Mesendoderm (in vitro differentiated cells): ENCODE results near the gene SORCS2.

Experiments used
- DNase-seq: peaks from one replicate; pipeline ENCODE4 v3.0.0; 2013
- H2AK5ac ChIP-seq: 2 replicates; pipeline ENCODE4 v1.6.1; 2013; ENCODE audit warnings: low read length, inconsistent platforms
- H2BK120ac ChIP-seq: 2 replicates; pipeline ENCODE4 v1.6.1; 2013; ENCODE audit warnings: low read depth, mild to moderate bottlenecking, low read length, moderate library complexity, mixed read lengths
- H2BK15ac ChIP-seq: replicated peaks from 2 replicates; pipeline ENCODE4 v1.6.1; 2013; ENCODE audit warnings: low read depth, mild to moderate bottlenecking, moderate library complexity
- H2BK5ac ChIP-seq: 2 replicates; pipeline ENCODE4 v1.6.1; 2013; ENCODE audit warnings: low read length, inconsistent platforms
- H3K18ac ChIP-seq: 2 replicates; pipeline ENCODE4 v1.6.1; 2013; ENCODE audit warnings: mild to moderate bottlenecking, low read length, mixed read lengths
- H3K23ac ChIP-seq: one replicate; pipeline ENCODE4 v1.6.1; 2013; ENCODE audit warnings: low read length
- H3K27ac ChIP-seq: 2 replicates; pipeline ENCODE4 v1.5.1; 2013; ENCODE audit warnings: low read depth, mild to moderate bottlenecking, inconsistent platforms, low read length, moderate library complexity
- H3K27me3 ChIP-seq: 2 replicates; pipeline ENCODE4 v1.6.1; 2013; ENCODE audit warnings: low read length, control low read depth, mild to moderate bottlenecking, inconsistent platforms; ENCODE audit not compliant: insufficient read depth, poor library complexity
- H3K36me3 ChIP-seq: 2 replicates; pipeline ENCODE4 v1.6.1; 2013; ENCODE audit warnings: low read length, inconsistent platforms; ENCODE audit not compliant: control insufficient read depth, insufficient read depth
- H3K4ac ChIP-seq: one replicate; pipeline ENCODE4 v1.6.1; 2013; ENCODE audit warnings: low read depth, mild to moderate bottlenecking, low read length, moderate library complexity
- H3K4me1 ChIP-seq: 2 replicates; pipeline ENCODE4 v1.6.1; 2013; ENCODE audit warnings: low read depth, low read length, inconsistent platforms; ENCODE audit not compliant: control insufficient read depth
- H3K4me2 ChIP-seq: 2 replicates; pipeline ENCODE4 v1.6.1; 2013; ENCODE audit warnings: low read length
- H3K4me3 ChIP-seq: 2 replicates; pipeline ENCODE4 v1.5.1; 2013; ENCODE audit warnings: mild to moderate bottlenecking, low read length
- H3K56ac ChIP-seq: one replicate; pipeline ENCODE4 v1.6.1; 2013; ENCODE audit warnings: low read length
- H3K79me1 ChIP-seq: 2 replicates; pipeline ENCODE4 v1.6.1; 2013; ENCODE audit warnings: low read length, inconsistent platforms
- H3K79me2 ChIP-seq: 2 replicates; pipeline ENCODE4 v1.6.1; 2013; ENCODE audit warnings: mild to moderate bottlenecking, low read length; ENCODE audit not compliant: control insufficient read depth, insufficient read depth
- H3K9ac ChIP-seq: 2 replicates; pipeline ENCODE4 v1.6.1; 2013; ENCODE audit warnings: low read length, inconsistent platforms
- H4K5ac ChIP-seq: one replicate; pipeline ENCODE4 v1.6.1; 2013; ENCODE audit warnings: low read length
- H4K8ac ChIP-seq: one replicate; pipeline ENCODE4 v1.6.1; 2013; ENCODE audit warnings: low read depth, mild to moderate bottlenecking, control low read depth, low read length, moderate library complexity
- WGBS: extraction: QIAGEN DNeasy Blood & Tissue Kit; methylation state at CpG from one replicate; pipeline ENCODE4 v1.1.7; 2013; ENCODE audit warnings: low lambda C conversion rate, missing lambda C conversion rate; ENCODE audit not compliant: insufficient coverage; ENCODE audit errors: extremely low coverage; 5-methylcytosine and 5-hydroxymethylcytosine counted together

The SORCS2 gene

GRCh38 chr4:7689773-7690693 is 497.7 kb downstream of the SORCS2 start:
- Histone ChIP-seq H4K5ac (no peak overlapping the region), H3K18ac (no peak overlapping the region), H3K4me2 (no peak overlapping the region), H2BK120ac (no peak overlapping the region), H2AK5ac (no peak overlapping the region), H3K79me2 (no peaks in the 10 kb centered on the region), H3K56ac (no peak overlapping the region), H2BK5ac (no peak overlapping the region), H4K8ac (no peak overlapping the region), H3K79me1 (no peaks in the 10 kb centered on the region), H3K4me1 (no peaks in the 10 kb centered on the region), H3K36me3 (no peaks in the 10 kb centered on the region), H3K27me3 (no peaks in the 10 kb centered on the region), H3K23ac (no peak overlapping the region), H3K4ac (no peak overlapping the region), H3K4me3 (no peak overlapping the region), H2BK15ac (no peak overlapping the region), H3K27ac (no peak overlapping the region), H3K9ac (no peak overlapping the region)
- no peak for DNase-seq
- 100% methylated on average over 4 of the region's 6 CpGs for WGBS

- Histone ChIP-seq H3K79me1 (no peaks in the 10 kb centered on the region), H3K4me2 (no peak overlapping the region), H2BK120ac (no peak overlapping the region), H2BK5ac (no peak overlapping the region), H4K8ac (no peak overlapping the region), H3K27me3 (no peaks in the 10 kb centered on the region), H3K79me2 (no peaks in the 10 kb centered on the region), H3K27ac (no peak overlapping the region), H3K56ac (no peak overlapping the region), H3K4me3 (no peak overlapping the region), H3K36me3 (no peaks in the 10 kb centered on the region), H2AK5ac (no peak overlapping the region), H4K5ac (no peak overlapping the region), H2BK15ac (no peak overlapping the region), H3K4me1 (no peaks in the 10 kb centered on the region), H3K4ac (no peak overlapping the region), H3K23ac (no peak overlapping the region), H3K9ac (no peak overlapping the region), H3K18ac (no peak overlapping the region)
- no peak for DNase-seq
- no CpG with 5 or more reads among the region's 6 CpGs for WGBS
Observed at GRCh38 chr4:7691061-7691460, 498.7 kb downstream of the SORCS2 start.

DNA sequence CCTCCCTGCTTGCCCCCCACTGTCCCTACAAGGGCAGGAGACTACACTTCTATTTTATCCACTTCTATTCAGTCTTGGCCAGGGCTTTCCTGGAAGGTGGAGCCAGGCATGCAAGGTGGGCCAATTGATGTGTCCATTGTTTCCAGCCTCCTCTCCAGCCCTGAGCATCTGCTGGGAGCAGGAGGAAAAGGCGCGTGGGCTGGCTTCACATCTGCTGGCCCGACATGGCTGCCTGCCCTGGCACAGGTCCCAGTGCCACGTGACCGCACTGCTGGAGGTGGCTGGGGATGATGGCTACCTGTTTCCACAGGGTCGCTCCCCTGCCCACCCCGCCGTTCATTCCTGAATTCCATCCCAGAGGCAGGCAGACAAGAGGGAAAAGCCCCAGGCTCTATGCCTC is 499.6 kb downstream of the SORCS2 start:
- Histone ChIP-seq H4K8ac (no peak overlapping the region), H3K4me3 (no peak overlapping the region), H3K79me1 (no peaks in the 10 kb centered on the region), H3K4me1 (no peaks in the 10 kb centered on the region), H2AK5ac (no peak overlapping the region), H3K79me2 (no peaks in the 10 kb centered on the region), H3K36me3 (no peaks in the 10 kb centered on the region), H3K4me2 (no peak overlapping the region), H3K27ac (no peak overlapping the region), H3K18ac (no peak overlapping the region), H2BK15ac (no peak overlapping the region), H3K27me3 (no peaks in the 10 kb centered on the region), H2BK120ac (no peak overlapping the region), H3K4ac (no peak overlapping the region), H2BK5ac (no peak overlapping the region), H4K5ac (no peak overlapping the region), H3K9ac (no peak overlapping the region), H3K56ac (no peak overlapping the region), H3K23ac (no peak overlapping the region)
- no peak for DNase-seq
- no CpG with 5 or more reads among the region's 8 CpGs for WGBS

DNA sequence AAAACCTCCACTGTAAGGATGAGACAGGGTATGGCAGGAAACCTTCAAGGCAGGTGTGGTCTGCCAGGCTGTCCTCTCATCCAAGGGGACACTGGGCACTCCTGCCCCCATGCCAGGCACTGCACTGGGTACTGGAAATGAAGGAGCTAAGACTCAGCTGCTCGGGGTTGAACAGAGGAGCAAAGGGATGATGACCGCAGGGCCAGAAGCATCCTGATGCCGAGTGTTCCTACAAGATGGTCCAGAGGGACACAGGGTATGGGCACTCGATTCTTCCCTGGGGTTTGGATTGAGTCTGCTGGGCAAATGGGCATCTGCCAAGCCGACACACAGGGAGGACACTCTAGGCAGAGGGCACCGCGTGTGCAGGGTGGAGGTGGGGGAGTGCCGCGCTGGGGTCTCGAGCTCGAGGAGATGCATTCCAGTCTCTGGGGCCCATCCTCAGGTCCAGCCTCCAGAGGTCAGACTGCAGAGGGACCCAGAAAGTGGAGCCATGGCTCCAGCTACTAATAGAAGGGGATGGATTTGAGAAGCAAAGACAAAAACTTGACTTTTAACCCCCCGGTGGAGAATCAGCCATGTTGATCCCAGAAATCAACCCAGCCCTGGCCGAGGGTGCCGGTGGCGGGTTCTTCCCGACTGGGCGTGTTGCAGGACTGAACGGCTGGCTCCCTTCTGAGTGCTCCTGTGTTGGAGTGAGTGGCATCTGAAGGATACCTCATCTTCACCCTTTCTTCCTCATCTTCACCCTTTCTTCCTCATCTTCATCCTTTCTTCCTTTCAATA is 500.3 kb downstream of the SORCS2 start:
- no peaks in the 10 kb centered on the region for H3K27me3 ChIP-seq
- no peaks in the 10 kb centered on the region for H3K36me3 ChIP-seq
- DNase-seq: no peak
- H4K8ac ChIP-seq: no peak overlapping the region
- no peak overlapping the region for H4K5ac ChIP-seq
- no peak overlapping the region for H2AK5ac ChIP-seq
- H3K4me1 ChIP-seq: no peaks in the 10 kb centered on the region
- H2BK120ac ChIP-seq: no peak overlapping the region
- no peak overlapping the region for H3K4ac ChIP-seq
- no peaks in the 10 kb centered on the region for H3K79me1 ChIP-seq
- no peak overlapping the region for H2BK5ac ChIP-seq
- no peak overlapping the region for H3K27ac ChIP-seq
- no peak overlapping the region for H2BK15ac ChIP-seq
- H3K23ac ChIP-seq: no peak overlapping the region
- no peaks in the 10 kb centered on the region for H3K79me2 ChIP-seq
- H3K56ac ChIP-seq: no peak overlapping the region
- no peak overlapping the region for H3K9ac ChIP-seq
- H3K4me3 ChIP-seq: no peak overlapping the region
- no peak overlapping the region for H3K18ac ChIP-seq
- H3K4me2 ChIP-seq: no peak overlapping the region
- no CpG with 5 or more reads among the region's 18 CpGs for WGBS

DNA sequence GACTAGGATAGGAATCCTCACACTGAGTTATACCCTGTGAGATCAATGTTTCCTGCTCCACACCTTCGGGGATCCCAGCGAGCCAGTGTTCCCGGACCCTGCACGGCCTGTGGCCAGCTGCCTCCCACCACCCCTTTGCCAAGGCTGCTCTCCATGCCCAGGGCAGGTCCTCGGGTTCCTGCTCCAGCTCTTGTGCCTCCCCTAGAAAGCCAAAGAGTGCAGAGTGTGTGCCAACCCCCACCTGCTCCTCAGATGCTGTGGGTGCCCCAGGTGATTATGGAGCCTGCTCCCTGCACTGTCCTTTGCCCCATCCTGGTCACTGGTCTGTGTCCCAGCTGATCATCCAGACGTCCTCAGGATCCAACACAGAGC is 500.9 kb downstream of the SORCS2 start:
- no peak for DNase-seq
- Histone ChIP-seq H3K79me2 (no peaks in the 10 kb centered on the region), H3K9ac (no peak overlapping the region), H4K8ac (no peak overlapping the region), H2BK5ac (no peak overlapping the region), H3K4me3 (no peak overlapping the region), H3K27ac (no peak overlapping the region), H3K4me1 (no peaks in the 10 kb centered on the region), H3K4ac (no peak overlapping the region), H3K79me1 (no peaks in the 10 kb centered on the region), H4K5ac (no peak overlapping the region), H2BK120ac (no peak overlapping the region), H3K36me3 (no peaks in the 10 kb centered on the region), H2BK15ac (no peak overlapping the region), H3K18ac (no peak overlapping the region), H2AK5ac (no peak overlapping the region), H3K27me3 (no peaks in the 10 kb centered on the region), H3K4me2 (no peak overlapping the region), H3K56ac (no peak overlapping the region), H3K23ac (no peak overlapping the region)
- WGBS: no CpG with 5 or more reads among the region's 6 CpGs
